Measurements from ENCODE around the gene SGTA.
A peak's percentile ranks its signal among the peaks of the same experiment; 100 is the strongest.

Gene SGTA

DNA sequence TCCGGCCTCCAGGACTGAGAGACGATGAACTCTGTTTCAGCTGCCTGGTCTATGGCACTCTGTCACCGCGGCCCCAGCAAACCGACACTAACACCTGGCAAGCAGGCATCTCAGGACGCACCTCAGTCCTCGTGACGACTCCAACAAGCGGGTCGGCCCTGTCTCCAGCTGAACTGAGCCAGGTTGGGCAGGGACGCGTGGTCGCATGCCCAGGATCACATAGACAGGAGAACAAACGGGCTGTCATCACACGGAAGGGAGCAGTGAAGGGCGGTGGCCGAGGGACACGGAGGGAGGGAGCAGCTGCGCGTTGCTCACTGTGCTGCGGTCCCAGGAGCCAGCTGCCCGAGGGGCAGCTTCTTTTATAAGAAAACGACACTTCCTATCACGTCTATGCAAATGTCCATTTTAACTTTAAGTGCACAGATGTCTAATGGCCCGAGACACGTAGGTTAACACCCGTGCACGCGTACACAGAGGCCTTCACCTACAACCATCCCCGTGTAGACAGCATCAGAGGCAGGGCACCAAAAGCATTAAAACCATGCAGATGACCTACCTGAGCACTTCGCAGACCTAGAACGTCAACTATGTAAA, 8.9 kb downstream of the SGTA start:
- DNase-seq = peak in 1 of 58 donors; percentile 20

DNA sequence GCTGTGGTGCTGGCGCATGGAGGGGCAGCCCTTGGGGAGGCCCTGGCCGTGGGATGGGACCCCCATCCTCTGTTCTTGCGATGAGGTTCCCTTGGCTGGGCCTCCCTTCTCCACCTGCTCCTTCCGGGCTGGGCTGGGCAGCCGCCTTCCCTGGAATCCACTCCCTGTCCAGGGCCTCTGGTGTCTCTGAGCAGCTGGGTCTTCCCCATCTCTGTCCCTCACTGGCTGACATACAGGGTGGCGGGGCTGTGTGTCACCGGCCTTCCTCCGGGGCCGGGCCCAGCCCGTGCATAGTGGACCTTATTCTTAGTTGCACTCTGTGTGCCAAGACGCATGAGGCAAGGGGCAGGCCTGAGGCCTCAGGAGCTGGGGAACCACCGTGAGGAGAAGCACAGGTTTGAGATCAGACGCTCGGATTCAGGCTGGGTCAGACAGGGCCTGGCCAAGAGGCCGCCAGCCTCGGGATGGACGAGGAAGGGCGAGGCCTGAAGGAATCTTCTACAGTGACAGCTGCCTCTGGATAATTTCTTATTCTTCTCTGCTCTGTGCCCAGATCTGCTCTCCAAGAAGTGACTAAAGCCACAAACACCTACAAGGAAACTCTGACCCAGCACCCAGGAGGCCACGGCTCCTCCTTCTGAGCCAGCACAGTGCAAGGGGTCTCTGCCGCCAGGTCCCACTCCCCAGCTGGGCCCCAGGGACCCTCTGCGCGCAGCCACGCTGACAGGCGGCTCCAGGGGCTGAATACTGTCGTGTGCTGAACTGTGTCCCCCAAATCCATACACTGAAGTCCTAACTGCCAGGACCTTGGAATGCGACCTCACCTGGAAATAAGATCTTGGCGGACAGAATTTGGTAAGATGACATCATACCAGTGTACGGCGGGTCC, 11.0 kb downstream of the SGTA start:
- DNase-seq = no peak

DNA sequence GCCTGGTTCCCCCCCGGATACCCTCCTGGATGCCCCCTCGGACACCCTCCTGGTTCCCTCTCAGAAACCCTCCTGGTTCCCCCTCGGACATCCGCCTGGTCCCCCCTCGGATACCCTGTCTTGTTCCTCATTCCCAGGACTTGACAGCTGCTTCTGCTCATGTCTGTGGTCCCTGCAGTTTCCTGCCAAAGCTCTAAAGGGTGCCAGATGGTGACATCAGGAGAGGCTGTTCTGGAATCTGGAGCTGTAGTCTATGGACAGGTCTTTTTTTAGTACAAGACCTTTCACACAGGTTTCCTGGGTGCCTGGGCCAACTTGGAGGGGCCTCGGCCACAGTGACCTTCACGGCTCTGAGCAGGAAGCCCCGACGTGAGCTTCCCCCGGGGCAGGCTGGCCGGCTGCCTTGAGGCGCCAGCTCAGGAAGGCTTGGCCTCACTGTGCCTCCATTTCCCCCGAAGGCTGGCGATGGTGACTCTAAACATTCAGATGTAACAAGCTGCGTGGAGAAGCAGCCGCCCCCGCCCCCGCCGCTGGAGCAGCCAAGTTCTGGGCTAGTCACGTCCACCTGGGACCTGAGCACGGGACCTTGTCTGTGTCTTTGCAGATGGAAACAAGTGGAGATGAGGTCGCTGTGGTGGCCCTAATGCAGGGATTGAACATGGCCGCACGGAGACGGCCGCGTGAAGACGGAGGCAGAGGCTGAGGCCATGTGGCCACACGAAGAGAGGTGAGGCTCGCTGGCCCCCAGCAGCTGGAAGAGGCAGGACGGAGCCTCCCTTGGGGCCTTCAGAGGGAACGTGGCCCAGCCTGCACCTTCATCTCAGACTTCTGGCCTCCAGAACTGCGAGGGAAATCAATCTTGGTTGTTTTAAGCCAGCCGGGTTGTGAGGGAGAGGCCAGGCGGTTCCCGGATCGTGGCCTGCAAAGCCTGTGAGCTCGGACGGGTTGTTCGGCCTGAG, 12.7 kb downstream of the SGTA start:
- DNase-seq = peak in 26 of 58 donors; percentile 5 to 63 (median 25)

- no peak for DNase-seq
These were observed 13.9 kb downstream of the SGTA start for GRCh38 chr19:2769218-2769617.

GRCh38 chr19:2768365-2769132, 14.5 kb downstream of the SGTA start:
- DNase-seq = no peak

GRCh38 chr19:2767688-2768087, 15.4 kb downstream of the SGTA start:
- DNase-seq = no peak

DNA sequence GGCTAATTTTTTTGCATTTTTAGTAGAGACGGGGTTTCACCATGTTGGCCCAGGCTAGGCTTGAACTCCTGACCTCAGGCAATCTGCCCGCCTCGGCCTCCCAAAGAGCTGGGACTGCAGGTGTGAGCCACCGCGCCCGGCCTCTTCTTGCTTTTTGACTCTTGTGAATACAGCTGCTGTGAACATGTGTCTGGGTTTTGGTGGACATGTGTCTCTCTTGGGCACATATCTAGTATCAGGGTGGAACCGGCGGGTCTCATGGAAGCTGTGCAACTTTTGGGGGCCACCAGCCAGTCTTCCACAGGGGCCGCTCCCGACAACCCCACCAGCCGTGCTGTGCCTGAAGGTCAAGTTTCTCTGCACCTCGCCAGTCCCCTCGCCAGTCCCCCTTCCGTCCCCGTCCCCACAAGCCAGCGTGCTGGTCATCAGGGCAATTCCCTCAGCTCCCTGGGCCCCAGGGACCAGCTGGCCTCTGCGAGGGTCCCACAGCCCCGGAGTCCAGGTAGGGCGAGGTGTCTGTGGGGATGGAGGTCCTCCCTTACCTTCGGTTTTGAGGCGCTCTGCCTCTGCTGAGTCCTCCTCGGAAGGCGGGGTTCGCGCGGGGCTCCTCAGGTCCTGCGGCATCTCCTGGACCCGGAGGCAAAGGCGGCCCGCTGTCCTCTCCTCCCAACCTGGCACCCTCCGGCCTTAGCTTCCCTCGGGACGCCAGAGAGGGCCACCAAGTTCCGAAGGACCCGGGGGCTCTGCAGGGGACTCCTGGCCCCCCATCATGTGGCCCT, 16.3 kb downstream of the SGTA start:
- no peak for DNase-seq

- no peak for DNase-seq
These were observed 17.7 kb downstream of the SGTA start for GRCh38 chr19:2765376-2765775.

DNA sequence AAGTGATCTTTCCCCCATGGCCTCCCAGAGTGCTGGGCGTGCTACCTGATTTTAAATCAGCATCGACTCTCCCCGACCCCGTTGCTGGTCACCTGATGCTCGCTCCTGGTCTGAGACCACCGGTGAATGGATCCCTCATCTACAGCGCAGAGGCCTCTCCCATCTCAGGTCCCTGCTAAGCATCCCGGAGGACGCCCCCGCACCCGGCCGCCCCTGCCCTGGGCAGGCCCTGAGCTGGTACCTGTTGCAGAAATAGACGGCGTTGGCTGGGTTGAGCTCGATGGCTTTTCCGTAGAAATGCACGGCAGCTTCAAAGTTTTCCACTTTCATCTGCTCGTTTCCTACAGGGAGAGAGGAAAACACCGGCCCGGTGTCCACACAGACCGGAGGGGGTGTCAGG, 18.1 kb downstream of the SGTA start:
- DNase-seq = no peak

DNA sequence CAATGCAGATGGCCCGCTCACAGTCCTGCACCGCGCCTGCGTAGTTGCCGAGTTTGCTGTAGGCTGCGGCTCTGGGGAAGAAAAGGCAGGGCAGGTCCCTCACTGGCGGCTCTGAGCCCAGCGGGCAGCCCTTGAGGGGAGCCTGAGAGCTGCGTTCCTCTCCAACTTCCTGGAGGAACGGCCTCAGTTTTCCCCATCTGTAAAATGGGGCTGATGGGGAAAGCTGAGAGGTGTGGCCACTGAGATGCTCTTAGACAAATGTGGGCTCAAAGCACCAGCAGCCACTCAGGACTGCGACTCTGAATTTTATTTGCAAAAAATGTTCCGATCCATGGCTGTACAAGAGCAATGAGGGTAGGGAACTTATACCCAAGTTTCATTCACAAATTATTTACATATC, 19.4 kb downstream of the SGTA start:
- no peak for DNase-seq

DNA sequence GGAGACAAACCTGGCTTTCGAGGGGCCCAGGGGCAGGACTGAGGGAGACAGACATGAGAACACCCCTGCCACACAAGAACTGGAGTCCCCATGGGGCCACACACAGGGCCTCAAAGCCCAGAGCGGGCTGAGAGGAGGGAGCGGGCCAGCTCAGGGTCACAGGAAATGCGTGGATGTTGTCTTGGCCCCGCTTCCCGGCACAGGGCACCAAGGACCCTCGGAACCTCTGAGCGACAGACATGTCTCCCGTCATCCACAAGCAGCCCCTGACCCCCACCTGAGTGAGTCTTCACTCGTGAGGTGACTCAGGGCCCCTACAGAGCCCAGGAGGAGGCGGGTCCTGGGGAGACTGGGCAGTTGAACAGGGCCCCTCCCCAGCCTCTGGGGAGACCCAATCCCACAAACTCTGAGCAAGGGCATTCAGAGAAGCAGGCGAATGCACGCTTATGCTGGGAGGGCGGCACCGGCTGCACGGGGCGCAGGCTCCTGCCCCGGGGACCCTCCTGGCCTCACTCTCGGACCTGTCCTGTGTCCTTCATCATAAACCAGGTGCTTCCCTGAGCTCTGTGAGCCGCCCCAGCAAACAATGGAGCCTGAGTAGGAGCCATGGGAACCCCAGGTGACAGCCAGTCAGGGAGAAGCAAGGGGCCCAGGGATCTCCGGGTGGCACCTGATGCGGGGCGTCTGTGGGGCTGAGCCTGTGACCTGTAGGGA, 20.1 kb downstream of the SGTA start:
- no peak for DNase-seq

DNA sequence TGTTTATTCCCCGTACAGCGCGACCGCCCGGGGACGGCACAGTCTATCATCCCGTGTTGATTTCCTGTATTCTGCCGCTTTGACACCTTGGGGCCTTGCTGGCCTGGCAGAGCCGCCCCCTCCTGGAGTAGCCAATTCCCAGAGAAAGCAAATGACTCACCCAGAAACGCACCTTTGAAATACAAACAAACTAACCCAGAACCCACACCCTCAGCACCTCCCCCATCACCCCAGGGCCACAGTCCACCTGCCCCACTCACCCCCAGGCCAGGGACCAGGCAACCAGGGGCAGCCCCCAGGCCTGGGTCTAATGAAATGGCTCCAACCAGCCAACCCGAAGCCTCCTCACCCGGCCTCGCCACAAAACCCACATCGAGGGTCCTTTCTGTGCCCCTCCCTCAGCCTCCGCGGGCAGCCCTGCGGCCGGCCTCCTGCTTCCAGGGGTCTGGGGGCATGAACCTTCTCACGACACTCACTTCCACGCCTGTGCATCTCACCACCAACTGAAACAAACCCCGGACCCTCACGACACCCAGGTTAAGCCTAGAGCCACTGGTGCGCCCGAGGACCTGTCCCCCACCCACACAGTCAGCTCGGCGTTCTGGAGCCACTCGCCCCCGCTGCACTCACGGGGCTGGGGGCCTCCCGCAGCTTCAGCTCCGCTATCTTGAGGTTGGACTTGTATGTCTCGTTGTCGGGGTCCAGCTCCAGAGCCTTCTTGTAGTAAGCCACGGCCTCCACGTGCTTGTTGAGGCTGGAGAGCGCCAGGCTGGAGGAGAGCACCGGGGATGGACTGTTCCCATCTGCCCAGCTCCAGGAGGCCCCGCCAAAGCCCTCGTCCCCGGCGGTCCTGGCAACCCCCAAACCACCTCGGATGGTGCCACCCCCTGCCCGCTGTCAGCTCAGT, 20.9 kb downstream of the SGTA start:
- DNase-seq = no peak

DNA sequence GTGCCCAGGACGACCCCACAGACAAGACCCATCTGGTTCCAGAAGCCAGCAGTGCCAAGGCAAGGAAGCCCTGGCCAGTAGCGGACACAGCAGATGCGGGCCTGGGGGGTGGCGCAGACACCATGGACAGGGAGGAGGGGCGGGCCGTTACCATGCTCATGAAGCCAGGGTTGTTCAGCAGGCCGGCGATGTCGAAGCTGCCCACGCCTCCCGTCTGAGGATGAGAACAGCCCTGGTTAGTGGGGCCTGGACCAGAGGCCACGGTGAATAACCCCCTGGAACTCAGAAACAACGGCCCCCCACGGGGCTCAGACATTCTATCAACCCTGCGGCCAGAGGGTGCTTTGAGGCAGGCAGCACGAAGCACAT, 21.8 kb downstream of the SGTA start:
- DNase-seq = no peak

DNA sequence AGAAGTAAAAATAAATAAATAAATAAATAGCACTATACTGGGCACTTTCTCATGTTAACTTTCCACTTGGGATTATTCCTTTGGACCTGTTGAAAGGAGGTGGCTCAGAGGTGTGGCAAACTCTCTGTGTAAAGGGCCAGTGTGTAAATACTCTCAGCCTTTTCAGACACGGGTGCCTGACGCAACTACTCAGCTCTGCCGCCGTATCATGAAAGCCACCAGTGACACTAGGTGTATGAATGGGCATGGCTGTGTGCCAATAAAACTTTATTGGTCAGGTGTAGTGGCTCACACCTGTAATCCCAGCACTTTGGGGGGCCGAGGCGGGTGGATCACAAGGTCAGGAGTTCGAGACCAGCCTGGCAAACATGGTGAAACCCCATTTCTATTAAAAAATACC, 23.1 kb downstream of the SGTA start:
- no peak for DNase-seq

- DNase-seq = peak in 7 of 58 donors; percentile 3 to 34 (median 15)
These were observed 23.7 kb downstream of the SGTA start for GRCh38 chr19:2759362-2759761.

DNA sequence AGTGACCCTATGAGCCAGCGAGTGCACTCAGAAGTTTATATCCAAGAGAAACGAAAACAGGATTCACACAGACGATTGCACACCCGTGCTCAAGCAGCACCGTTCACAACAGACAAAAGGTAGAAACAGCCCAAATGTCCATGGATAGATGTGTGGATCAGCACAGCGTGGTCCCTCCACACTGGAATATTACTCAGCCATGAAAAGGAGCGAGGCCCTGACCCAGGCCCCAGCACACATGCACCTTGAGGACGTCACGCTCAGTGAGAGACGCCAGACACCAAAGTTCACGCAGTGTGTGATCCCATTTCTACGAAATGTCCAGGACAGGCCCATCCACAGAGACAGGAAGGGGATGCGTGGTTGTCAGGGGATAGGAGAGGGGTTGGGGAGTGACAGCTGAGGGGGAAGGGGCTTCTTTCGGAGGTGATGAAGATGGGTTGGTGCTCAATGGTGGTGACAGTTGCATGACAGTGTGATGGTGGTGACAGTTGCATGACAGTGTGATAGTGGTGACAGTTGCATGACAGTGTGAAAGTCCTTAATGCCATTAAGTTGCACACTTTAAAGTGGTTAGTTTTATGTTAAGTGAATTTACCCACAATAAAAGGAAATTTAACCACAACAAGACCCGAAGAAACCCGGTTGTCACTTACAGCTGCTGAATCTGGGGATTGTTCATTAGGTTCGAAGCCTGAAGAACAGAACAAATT, 24.3 kb downstream of the SGTA start:
- no peak for DNase-seq
